Measurements from ENCODE around the gene OR2V2.

Gene OR2V2

DNA sequence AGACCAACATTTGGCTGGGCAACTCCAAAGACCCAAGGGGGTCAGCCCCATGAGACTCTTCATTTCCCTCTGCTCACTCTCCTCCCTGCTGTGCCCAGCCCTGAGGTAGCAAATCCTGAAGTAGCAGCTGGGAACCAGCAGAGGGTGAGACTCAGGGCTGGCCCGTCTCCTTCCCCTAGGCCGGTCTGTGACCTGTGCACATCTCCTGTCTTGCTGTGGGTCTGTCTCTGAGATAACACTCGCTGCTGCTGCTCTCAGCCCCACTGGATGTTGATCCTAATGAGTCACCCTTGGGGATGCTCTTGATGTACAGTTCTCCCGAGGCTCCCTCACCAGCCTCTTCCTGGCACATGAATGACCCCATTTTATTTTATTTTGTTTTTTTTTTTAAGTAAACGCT lies 9.1 kb upstream of the OR2V2 start:
- TF ChIP-seq, protein P1, sequence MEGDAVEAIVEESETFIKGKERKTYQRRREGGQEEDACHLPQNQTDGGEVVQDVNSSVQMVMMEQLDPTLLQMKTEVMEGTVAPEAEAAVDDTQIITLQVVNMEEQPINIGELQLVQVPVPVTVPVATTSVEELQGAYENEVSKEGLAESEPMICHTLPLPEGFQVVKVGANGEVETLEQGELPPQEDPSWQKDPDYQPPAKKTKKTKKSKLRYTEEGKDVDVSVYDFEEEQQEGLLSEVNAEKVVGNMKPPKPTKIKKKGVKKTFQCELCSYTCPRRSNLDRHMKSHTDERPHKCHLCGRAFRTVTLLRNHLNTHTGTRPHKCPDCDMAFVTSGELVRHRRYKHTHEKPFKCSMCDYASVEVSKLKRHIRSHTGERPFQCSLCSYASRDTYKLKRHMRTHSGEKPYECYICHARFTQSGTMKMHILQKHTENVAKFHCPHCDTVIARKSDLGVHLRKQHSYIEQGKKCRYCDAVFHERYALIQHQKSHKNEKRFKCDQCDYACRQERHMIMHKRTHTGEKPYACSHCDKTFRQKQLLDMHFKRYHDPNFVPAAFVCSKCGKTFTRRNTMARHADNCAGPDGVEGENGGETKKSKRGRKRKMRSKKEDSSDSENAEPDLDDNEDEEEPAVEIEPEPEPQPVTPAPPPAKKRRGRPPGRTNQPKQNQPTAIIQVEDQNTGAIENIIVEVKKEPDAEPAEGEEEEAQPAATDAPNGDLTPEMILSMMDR (IDR thresholded peaks at IDR 0.05; ENCODE audit: low read depth, low read length) = no peak
- DNase-seq (ENCODE audit: low read depth in 2 of 2) = peak in 1 of 2 donors; percentile 21
- H3K4me3 ChIP-seq (replicated peaks in 1 of 2; ENCODE audit: low read depth in 2 of 2, low read length in 2 of 2) = no peak overlapping the region

GRCh38 chr5:181140766-181141165 lies 6.6 kb upstream of the OR2V2 start:
- TF ChIP-seq, protein P1 (IDR thresholded peaks at IDR 0.05; ENCODE audit: low read depth, low read length) = no peak
- no peak for DNase-seq (ENCODE audit: low read depth in 2 of 2)
- H3K4me3 ChIP-seq (replicated peaks in 1 of 2; ENCODE audit: low read depth in 2 of 2, low read length in 2 of 2) = no peak overlapping the region

DNA sequence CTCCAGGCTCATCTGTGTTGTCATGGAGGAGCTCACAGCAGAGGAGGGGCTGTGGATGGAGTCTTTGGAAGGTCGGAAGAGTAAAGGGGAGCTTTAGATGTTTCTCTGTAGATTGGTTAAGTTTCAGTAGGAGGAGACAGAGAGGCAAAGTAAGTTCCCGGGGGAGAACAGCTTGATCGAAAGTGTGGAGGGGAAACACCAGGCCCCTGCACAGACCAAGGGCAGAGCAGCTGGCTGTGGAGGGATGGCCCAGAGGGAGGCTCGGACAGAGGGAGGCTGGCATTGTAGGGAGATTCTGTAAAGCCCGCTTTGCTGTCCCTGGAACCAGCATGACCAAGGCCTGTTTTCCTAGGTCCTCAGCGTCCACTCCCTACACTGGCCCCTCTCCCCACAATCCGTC lies 5.3 kb upstream of the OR2V2 start:
- TF ChIP-seq, protein P1 (IDR thresholded peaks at IDR 0.05; ENCODE audit: low read depth, low read length) = no peak
- DNase-seq (ENCODE audit: low read depth in 2 of 2) = no peak
- H3K4me3 ChIP-seq (replicated peaks in 1 of 2; ENCODE audit: low read depth in 2 of 2, low read length in 2 of 2) = no peak overlapping the region

- DNase-seq (ENCODE audit: low read depth in 2 of 2) = no peak
- H3K4me3 ChIP-seq (replicated peaks in 1 of 2; ENCODE audit: low read depth in 2 of 2, low read length in 2 of 2) = no peak overlapping the region
- TF ChIP-seq, protein P1 (IDR thresholded peaks at IDR 0.05; ENCODE audit: low read depth, low read length) = no peak
Measured at GRCh38 chr5:181145133-181145532, 2.3 kb upstream of the OR2V2 start.

DNA sequence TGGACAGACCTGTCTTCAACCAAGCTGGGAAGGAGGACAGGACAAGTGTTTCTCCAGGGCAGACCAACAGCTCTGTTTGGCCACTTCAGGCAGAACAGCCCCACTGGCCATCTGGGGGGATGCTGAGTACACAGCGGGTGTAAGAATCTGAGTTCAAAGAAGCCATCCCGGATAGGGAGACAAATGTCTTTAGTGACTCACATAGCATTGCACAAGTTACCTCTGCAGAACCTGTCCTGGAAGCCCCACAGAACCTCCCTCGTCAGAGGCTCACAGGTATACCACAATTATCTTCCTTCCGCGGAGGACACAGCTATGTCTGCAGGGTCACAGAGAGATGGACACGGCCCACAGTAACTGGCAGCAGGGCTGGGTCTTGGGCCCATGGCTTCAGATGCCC lies 2.0 kb downstream of the OR2V2 start:
- no peak for DNase-seq (ENCODE audit: low read depth in 2 of 2)
- TF ChIP-seq, protein P1 (IDR thresholded peaks at IDR 0.05; ENCODE audit: low read depth, low read length) = no peak
- no peak overlapping the region for H3K4me3 ChIP-seq (replicated peaks in 1 of 2; ENCODE audit: low read depth in 2 of 2, low read length in 2 of 2)

DNA sequence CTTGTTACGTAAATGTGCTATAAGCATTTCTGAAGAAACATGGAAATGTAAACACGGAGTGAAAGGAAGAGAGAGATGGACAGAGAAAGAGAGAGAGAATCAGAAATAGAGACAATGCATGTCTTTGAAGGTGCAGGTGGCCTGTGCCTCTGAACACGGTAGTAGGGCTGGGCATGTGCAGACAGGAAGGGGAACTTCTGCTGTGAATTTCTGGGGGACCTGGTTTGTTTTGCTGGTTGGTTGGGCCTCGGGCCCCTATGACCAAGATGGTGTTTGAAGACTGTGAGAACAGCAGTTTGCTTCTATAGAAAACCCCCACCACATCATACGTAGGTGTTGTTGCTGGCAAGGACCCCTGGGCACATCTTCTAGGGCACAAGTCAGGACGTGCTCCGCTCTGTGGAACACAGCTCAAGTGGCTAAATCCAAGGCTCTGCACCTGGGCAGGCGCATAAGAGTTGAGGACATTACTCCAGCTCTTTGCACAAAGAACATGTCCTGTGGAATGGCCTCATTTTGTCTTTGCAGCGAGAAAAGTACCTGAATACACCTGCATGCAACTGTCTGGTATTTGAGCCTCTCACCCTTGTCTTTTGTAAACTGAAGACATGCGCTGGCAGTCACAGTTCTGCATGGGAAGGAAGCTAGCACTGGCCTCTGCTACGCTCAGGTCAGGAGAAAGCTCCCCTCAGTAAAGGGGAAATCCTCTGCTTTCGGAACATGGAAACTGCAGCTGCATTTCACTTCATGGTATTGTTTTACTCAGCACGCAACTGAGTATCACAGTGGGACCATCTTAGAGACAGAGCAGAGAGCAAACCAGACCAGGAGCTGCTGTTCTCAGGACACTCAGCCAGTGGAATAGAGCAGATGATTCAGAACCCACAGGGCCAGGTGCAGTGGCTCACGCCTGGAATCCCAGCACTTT lies 2.7 kb downstream of the OR2V2 start:
- DNase-seq (ENCODE audit: low read depth in 2 of 2) = no peak

More for the DNA sequence above, 2.7 kb downstream of the OR2V2 start:
- TF ChIP-seq, protein P1 (IDR thresholded peaks at IDR 0.05; ENCODE audit: low read depth, low read length) = no peak
- H3K4me3 ChIP-seq (replicated peaks in 1 of 2; ENCODE audit: low read depth in 2 of 2, low read length in 2 of 2) = no peak overlapping the region
